WTC11 (cell line): Measurements from ENCODE around the gene SAFB.

Experiments used
- AR ChIP-seq: fragments of 250-450 bp; sonication (Bioruptor Pico); IDR thresholded peaks from 2 replicates; pipeline ENCODE4 v1.9.0; 2021; ENCODE audit warnings: mild to moderate bottlenecking
- CREM ChIP-seq: sonication (generic); formaldehyde crosslinking; IDR thresholded peaks from 2 replicates; pipeline ENCODE4 v1.8.1; 2022; ENCODE audit warnings: mild to moderate bottlenecking, missing genetic modification reagents, moderate library complexity
- E2F1 ChIP-seq: sonication (generic); formaldehyde crosslinking; IDR thresholded peaks from 2 replicates; pipeline ENCODE4 v1.8.0; 2022; ENCODE audit warnings: mild to moderate bottlenecking, missing genetic modification reagents
- ESRRA ChIP-seq: sonication (generic); formaldehyde crosslinking; IDR thresholded peaks from 2 replicates; pipeline ENCODE4 v1.8.1; 2022; ENCODE audit warnings: mild to moderate bottlenecking, missing genetic modification reagents, borderline replicate concordance
- MAX ChIP-seq: sonication (generic); formaldehyde crosslinking; IDR thresholded peaks from 2 replicates; pipeline ENCODE4 v1.8.0; 2022; ENCODE audit warnings: mild to moderate bottlenecking, missing genetic modification reagents
- NFE2L1 ChIP-seq: sonication (generic); formaldehyde crosslinking; IDR thresholded peaks from 2 replicates; pipeline ENCODE4 v1.8.1; 2023; ENCODE audit warnings: missing genetic modification reagents
- NR3C1 ChIP-seq: sonication (generic); formaldehyde crosslinking; conservative IDR thresholded peaks from 2 replicates; pipeline ENCODE4 v1.8.1; 2023; ENCODE audit warnings: low read depth, mild to moderate bottlenecking, missing genetic modification reagents
- PRDM15 ChIP-seq: sonication (generic); formaldehyde crosslinking; IDR thresholded peaks from 2 replicates; pipeline ENCODE4 v1.8.0; 2022; ENCODE audit warnings: missing genetic modification reagents
- SOX15 ChIP-seq: fragments of 250-450 bp; sonication (Bioruptor Pico); IDR thresholded peaks from 2 replicates; pipeline ENCODE4 v1.9.0; 2021; ENCODE audit warnings: mild to moderate bottlenecking
- TCF7 ChIP-seq: sonication (generic); formaldehyde crosslinking; IDR thresholded peaks from 2 replicates; pipeline ENCODE4 v1.8.0; 2022; ENCODE audit warnings: mild to moderate bottlenecking, low read depth, missing genetic modification reagents, moderate library complexity
- ZBTB21 ChIP-seq: sonication (generic); formaldehyde crosslinking; IDR thresholded peaks from 2 replicates; pipeline ENCODE4 v1.8.1; 2023; ENCODE audit warnings: mild to moderate bottlenecking, missing genetic modification reagents, borderline replicate concordance
- ZNF512 ChIP-seq: sonication (generic); formaldehyde crosslinking; IDR thresholded peaks from 2 replicates; pipeline ENCODE4 v1.8.1; 2022; ENCODE audit warnings: missing genetic modification reagents, borderline replicate concordance
- TF ChIP-seq, protein P1 (sequence below): fragments of 200-600 bp; IDR thresholded peaks from 2 replicates; pipeline ENCODE4 v1.8.0; 2022; ENCODE audit warnings: antibody characterized with exemption
- TF ChIP-seq, protein P2 (sequence below): sonication (generic); formaldehyde crosslinking; IDR thresholded peaks from 2 replicates; pipeline ENCODE4 v1.8.0; 2023; ENCODE audit warnings: mild to moderate bottlenecking, missing genetic modification reagents

- TF ChIP-seq, protein P1, sequence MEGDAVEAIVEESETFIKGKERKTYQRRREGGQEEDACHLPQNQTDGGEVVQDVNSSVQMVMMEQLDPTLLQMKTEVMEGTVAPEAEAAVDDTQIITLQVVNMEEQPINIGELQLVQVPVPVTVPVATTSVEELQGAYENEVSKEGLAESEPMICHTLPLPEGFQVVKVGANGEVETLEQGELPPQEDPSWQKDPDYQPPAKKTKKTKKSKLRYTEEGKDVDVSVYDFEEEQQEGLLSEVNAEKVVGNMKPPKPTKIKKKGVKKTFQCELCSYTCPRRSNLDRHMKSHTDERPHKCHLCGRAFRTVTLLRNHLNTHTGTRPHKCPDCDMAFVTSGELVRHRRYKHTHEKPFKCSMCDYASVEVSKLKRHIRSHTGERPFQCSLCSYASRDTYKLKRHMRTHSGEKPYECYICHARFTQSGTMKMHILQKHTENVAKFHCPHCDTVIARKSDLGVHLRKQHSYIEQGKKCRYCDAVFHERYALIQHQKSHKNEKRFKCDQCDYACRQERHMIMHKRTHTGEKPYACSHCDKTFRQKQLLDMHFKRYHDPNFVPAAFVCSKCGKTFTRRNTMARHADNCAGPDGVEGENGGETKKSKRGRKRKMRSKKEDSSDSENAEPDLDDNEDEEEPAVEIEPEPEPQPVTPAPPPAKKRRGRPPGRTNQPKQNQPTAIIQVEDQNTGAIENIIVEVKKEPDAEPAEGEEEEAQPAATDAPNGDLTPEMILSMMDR: no peak
- TF ChIP-seq NR3C1 (CRISPR knock-in tag): no peak
- no peak for TF ChIP-seq ZBTB21 (CRISPR knock-in tag)
- TF ChIP-seq, protein P2, sequence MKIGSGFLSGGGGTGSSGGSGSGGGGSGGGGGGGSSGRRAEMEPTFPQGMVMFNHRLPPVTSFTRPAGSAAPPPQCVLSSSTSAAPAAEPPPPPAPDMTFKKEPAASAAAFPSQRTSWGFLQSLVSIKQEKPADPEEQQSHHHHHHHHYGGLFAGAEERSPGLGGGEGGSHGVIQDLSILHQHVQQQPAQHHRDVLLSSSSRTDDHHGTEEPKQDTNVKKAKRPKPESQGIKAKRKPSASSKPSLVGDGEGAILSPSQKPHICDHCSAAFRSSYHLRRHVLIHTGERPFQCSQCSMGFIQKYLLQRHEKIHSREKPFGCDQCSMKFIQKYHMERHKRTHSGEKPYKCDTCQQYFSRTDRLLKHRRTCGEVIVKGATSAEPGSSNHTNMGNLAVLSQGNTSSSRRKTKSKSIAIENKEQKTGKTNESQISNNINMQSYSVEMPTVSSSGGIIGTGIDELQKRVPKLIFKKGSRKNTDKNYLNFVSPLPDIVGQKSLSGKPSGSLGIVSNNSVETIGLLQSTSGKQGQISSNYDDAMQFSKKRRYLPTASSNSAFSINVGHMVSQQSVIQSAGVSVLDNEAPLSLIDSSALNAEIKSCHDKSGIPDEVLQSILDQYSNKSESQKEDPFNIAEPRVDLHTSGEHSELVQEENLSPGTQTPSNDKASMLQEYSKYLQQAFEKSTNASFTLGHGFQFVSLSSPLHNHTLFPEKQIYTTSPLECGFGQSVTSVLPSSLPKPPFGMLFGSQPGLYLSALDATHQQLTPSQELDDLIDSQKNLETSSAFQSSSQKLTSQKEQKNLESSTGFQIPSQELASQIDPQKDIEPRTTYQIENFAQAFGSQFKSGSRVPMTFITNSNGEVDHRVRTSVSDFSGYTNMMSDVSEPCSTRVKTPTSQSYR: no peak
- no peak for TF ChIP-seq MAX (CRISPR knock-in tag)
- TF ChIP-seq ESRRA: 0 out of 2 replicates have a peak, but pooled peaks have one; percentile 84
- TF ChIP-seq E2F1 (CRISPR knock-in tag): no peak
- TF ChIP-seq SOX15: no peak
- no peak for TF ChIP-seq AR (CRISPR knock-in tag)
- TF ChIP-seq NFE2L1 (CRISPR knock-in tag): no peak
- no peak for TF ChIP-seq PRDM15
- no peak for TF ChIP-seq ZNF512 (CRISPR knock-in tag)
- no peak for TF ChIP-seq CREM (CRISPR knock-in tag)
- TF ChIP-seq TCF7: no peak
Measured at GRCh38 chr19:5623397-5624017, 624 bp downstream of the SAFB start.
